ENCODE results near the gene ATP8A2.

The ATP8A2 gene

DNA sequence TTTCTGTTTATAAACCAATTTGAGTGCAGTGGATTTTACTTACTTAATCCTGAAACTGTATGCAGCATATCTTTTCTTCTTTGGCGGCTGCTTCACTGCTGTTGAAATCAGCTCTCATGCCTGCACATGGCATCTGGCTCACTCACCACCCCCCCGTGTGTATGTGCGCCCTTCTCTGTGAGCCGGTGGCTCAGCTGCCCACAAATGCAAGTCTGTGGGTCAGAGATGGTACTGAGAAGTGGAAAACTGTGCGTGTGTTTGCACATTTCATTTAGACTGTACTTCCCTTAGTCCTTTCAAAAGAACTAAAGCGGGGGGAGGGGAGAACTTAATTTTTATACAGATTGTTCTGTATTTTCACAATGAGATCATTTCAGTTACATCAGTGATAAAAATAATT, 372.4 kb downstream of the ATP8A2 start:
- peaks cover 11% of the 10 kb centered on the region for H3K4me1 ChIP-seq (ENCODE audit: insufficient read depth, low read length)
- no peaks in the 10 kb centered on the region for H3K27me3 ChIP-seq (ENCODE audit: insufficient read depth, low read length)
- no peak overlapping the region for H3K4me3 ChIP-seq (ENCODE audit: low read length)
- WGBS = 93% methylated on average over 5 of the region's 6 CpGs
- no peaks in the 10 kb centered on the region for H3K36me3 ChIP-seq (ENCODE audit: insufficient read depth, low read length)
- H3K9me3 ChIP-seq (ENCODE audit: insufficient read depth, low read depth, low read length) = no peaks in the 10 kb centered on the region
- H3K27ac ChIP-seq (ENCODE audit: low read depth, low read length) = no peak overlapping the region
- no peak overlapping the region for H3K9ac ChIP-seq (ENCODE audit: low read depth, low read length)

DNA sequence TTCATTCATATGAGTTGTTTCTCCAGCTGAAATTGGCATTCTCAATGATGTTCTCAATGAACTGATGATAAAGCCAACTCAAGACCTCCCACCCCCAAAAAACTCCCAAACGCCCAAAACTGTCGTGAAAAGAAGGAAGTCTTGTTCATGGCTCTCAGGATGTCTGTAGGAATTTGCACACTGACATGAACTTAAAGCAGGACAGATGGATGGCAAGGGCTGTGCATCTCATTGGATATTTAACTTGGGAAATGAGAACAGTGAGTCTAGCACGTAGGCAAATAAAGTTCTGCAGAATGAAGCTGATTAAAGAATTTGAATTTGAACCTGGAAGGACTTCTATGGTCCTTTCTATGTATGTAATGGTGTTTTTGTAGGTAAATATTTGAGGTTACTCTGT, 374.4 kb downstream of the ATP8A2 start:
- H3K9ac ChIP-seq (ENCODE audit: low read depth, low read length) = no peak overlapping the region
- WGBS = 95% methylated on average over 3 of the region's 3 CpGs
- H3K27me3 ChIP-seq (ENCODE audit: insufficient read depth, low read length) = no peaks in the 10 kb centered on the region
- peaks cover 13% of the 10 kb centered on the region for H3K4me1 ChIP-seq (ENCODE audit: insufficient read depth, low read length)
- H3K36me3 ChIP-seq (ENCODE audit: insufficient read depth, low read length) = no peaks in the 10 kb centered on the region
- H3K4me3 ChIP-seq (ENCODE audit: low read length) = no peak overlapping the region
- no peaks in the 10 kb centered on the region for H3K9me3 ChIP-seq (ENCODE audit: insufficient read depth, low read depth, low read length)
- no peak overlapping the region for H3K27ac ChIP-seq (ENCODE audit: low read depth, low read length)

DNA sequence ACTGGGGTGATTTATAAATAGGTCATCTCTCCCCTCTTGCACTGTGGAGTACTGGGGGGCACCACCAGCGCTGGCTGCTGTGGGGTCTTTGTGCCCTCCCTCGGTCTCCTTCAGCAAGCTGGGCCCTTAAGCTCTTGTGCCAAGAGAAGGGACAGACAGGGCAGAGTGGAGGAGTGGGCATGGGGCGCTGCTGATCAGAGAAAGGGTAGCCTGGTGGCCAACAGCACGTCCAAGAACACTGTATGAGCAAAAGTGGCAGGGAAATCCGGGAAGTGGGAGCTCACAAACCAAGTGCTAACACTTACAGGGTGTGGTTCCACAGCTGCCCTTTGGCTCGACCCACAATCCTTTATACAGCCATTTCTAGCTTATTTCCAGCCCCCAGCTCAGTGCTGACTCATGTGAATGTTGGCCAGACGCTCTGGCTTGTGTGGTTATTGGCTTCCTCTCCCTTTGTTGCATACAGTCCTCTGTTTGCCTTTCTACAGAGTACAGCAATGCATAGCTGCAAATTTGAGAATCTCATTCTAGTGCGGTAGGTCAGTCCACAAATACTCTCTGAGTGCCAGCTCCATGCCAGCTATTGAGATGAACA, 381.3 kb downstream of the ATP8A2 start:
- H3K4me3 ChIP-seq (ENCODE audit: low read length) = no peak overlapping the region
- H3K36me3 ChIP-seq (ENCODE audit: insufficient read depth, low read length) = no peaks in the 10 kb centered on the region
- no peak overlapping the region for H3K9ac ChIP-seq (ENCODE audit: low read depth, low read length)
- H3K27me3 ChIP-seq (ENCODE audit: insufficient read depth, low read length) = no peaks in the 10 kb centered on the region
- WGBS = 92% methylated on average over 8 of the region's 8 CpGs
- no peaks in the 10 kb centered on the region for H3K9me3 ChIP-seq (ENCODE audit: insufficient read depth, low read depth, low read length)
- peaks cover 10% of the 10 kb centered on the region for H3K4me1 ChIP-seq (ENCODE audit: insufficient read depth, low read length)
- no peak overlapping the region for H3K27ac ChIP-seq (ENCODE audit: low read depth, low read length)

DNA sequence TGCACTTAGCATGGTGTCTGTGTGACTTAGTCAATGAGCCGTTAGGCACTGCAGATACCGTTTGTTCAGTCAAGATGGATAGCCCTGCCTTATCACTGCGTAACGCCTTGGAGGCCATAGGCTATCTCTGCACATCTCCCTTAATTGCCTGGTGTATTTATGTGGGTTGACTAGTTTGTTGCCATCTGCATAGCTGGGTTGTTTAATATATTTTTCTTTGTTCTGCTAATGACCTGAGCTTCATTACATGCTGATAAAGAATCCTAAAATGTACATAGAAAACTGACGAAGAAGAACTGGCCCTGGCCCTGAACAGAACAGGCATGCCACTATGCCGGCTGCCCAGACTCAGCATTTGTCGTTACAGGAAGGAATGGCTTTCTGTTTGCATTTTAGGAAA, 382.2 kb downstream of the ATP8A2 start:
- 91% methylated on average over 7 of the region's 7 CpGs for WGBS
- Histone ChIP-seq H3K4me1 (ENCODE audit: insufficient read depth, low read length) (peaks cover 10% of the 10 kb centered on the region), H3K27ac (ENCODE audit: low read depth, low read length) (no peak overlapping the region), H3K27me3 (ENCODE audit: insufficient read depth, low read length) (no peaks in the 10 kb centered on the region), H3K36me3 (ENCODE audit: insufficient read depth, low read length) (no peaks in the 10 kb centered on the region), H3K4me3 (ENCODE audit: low read length) (no peak overlapping the region), H3K9ac (ENCODE audit: low read depth, low read length) (no peak overlapping the region), H3K9me3 (ENCODE audit: insufficient read depth, low read depth, low read length) (no peaks in the 10 kb centered on the region)

DNA sequence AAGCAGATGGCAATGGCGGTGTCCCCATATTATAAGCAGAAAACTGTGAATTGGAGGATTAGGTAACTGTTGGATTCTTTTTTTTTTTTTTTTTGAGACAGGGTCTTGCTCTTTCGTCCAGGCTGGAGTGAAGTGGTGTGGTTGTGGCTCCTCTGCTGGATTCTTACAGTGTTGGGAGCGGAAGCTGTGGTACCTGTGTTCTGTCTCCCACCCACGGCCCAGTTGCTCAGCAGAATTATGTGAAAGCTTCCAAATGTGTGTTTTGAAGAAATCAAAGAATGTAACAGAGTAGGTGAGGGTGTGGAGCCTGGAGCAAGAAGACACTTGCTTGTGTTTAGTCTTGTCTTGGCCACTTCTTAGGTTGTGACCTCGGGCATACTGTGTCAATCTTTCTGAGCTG, 384.5 kb downstream of the ATP8A2 start:
- 90% methylated on average over 5 of the region's 5 CpGs for WGBS
- Histone ChIP-seq H3K4me1 (ENCODE audit: insufficient read depth, low read length) (peaks cover 7% of the 10 kb centered on the region), H3K9me3 (ENCODE audit: insufficient read depth, low read depth, low read length) (no peaks in the 10 kb centered on the region), H3K36me3 (ENCODE audit: insufficient read depth, low read length) (no peaks in the 10 kb centered on the region), H3K9ac (ENCODE audit: low read depth, low read length) (no peak overlapping the region), H3K4me3 (ENCODE audit: low read length) (no peak overlapping the region), H3K27ac (ENCODE audit: low read depth, low read length) (no peak overlapping the region), H3K27me3 (ENCODE audit: insufficient read depth, low read length) (no peaks in the 10 kb centered on the region)

DNA sequence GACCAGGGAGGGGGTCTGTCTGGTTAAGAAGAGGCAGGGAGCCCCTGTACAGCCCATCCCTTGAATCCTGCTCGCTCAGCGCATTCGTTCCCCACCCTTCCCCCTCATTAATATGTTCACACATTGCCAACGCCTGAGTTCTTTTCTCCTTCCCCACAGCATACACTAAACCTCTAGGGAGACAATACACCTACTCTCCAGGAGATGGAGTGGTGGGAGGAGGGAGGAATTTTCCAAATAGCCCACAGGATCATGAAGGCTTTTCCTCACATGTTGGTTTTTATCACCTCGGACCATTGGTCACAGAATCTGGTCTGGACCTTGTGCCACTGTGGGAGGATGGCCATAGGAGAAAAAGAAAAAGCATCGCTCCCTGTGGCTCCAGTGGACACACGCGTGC, 385.1 kb downstream of the ATP8A2 start:
- Histone ChIP-seq H3K9me3 (ENCODE audit: insufficient read depth, low read depth, low read length) (no peaks in the 10 kb centered on the region), H3K4me1 (ENCODE audit: insufficient read depth, low read length) (peaks cover 7% of the 10 kb centered on the region), H3K4me3 (ENCODE audit: low read length) (no peak overlapping the region), H3K27ac (ENCODE audit: low read depth, low read length) (no peak overlapping the region), H3K36me3 (ENCODE audit: insufficient read depth, low read length) (no peaks in the 10 kb centered on the region), H3K27me3 (ENCODE audit: insufficient read depth, low read length) (no peaks in the 10 kb centered on the region), H3K9ac (ENCODE audit: low read depth, low read length) (no peak overlapping the region)
- 77% methylated on average over 8 of the region's 8 CpGs for WGBS

- H3K4me1 ChIP-seq (ENCODE audit: insufficient read depth, low read length) = peaks cover 31% of the 10 kb centered on the region
- H3K9me3 ChIP-seq (ENCODE audit: insufficient read depth, low read depth, low read length) = no peaks in the 10 kb centered on the region
- no peaks in the 10 kb centered on the region for H3K36me3 ChIP-seq (ENCODE audit: insufficient read depth, low read length)
- H3K27me3 ChIP-seq (ENCODE audit: insufficient read depth, low read length) = no peaks in the 10 kb centered on the region
- no peak overlapping the region for H3K9ac ChIP-seq (ENCODE audit: low read depth, low read length)
- no peak overlapping the region for H3K4me3 ChIP-seq (ENCODE audit: low read length)
- H3K27ac ChIP-seq (ENCODE audit: low read depth, low read length) = no peak overlapping the region
- WGBS = 100% methylated on average over 3 of the region's 3 CpGs
Measured at GRCh38 chr13:25761041-25761440, 389.3 kb downstream of the ATP8A2 start.

DNA sequence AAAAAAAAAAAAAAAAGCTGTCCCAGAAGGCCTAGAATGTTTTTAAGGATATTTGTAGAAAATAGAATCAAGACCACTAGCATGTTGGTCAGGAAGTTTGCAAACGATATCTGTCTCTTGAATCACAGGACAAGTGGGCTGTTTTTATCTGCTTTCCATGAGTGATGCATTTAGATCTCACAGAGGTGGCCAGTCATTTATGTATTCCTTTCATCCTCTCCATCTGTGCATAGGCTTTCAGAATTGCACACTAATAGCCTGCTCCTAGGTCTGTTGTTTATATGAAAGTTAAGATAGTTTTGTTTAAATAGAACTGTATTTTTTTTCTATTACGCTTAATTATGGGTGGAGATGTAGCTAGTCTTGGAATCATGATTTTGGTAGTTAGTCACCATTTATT, 390.5 kb downstream of the ATP8A2 start:
- Histone ChIP-seq H3K9ac (ENCODE audit: low read depth, low read length) (no peak overlapping the region), H3K4me1 (ENCODE audit: insufficient read depth, low read length) (peaks cover 24% of the 10 kb centered on the region), H3K27ac (ENCODE audit: low read depth, low read length) (no peak overlapping the region), H3K9me3 (ENCODE audit: insufficient read depth, low read depth, low read length) (no peaks in the 10 kb centered on the region), H3K27me3 (ENCODE audit: insufficient read depth, low read length) (no peaks in the 10 kb centered on the region), H3K36me3 (ENCODE audit: insufficient read depth, low read length) (no peaks in the 10 kb centered on the region), H3K4me3 (ENCODE audit: low read length) (no peak overlapping the region)
- WGBS = 94% methylated on average over 2 of the region's 2 CpGs

GRCh38 chr13:25762795-25763377, 391.1 kb downstream of the ATP8A2 start:
- H3K27me3 ChIP-seq (ENCODE audit: insufficient read depth, low read length) = no peaks in the 10 kb centered on the region
- H3K9ac ChIP-seq (ENCODE audit: low read depth, low read length) = no peak overlapping the region
- H3K4me3 ChIP-seq (ENCODE audit: low read length) = no peak overlapping the region
- peaks cover 24% of the 10 kb centered on the region for H3K4me1 ChIP-seq (ENCODE audit: insufficient read depth, low read length)
- H3K36me3 ChIP-seq (ENCODE audit: insufficient read depth, low read length) = no peaks in the 10 kb centered on the region
- WGBS = 79% methylated on average over 6 of the region's 8 CpGs
- no peak overlapping the region for H3K27ac ChIP-seq (ENCODE audit: low read depth, low read length)
- no peaks in the 10 kb centered on the region for H3K9me3 ChIP-seq (ENCODE audit: insufficient read depth, low read depth, low read length)

- Histone ChIP-seq H3K36me3 (ENCODE audit: insufficient read depth, low read length) (no peaks in the 10 kb centered on the region), H3K4me1 (ENCODE audit: insufficient read depth, low read length) (peaks cover 24% of the 10 kb centered on the region), H3K9me3 (ENCODE audit: insufficient read depth, low read depth, low read length) (no peaks in the 10 kb centered on the region), H3K27me3 (ENCODE audit: insufficient read depth, low read length) (no peaks in the 10 kb centered on the region), H3K9ac (ENCODE audit: low read depth, low read length) (no peak overlapping the region), H3K4me3 (ENCODE audit: low read length) (no peak overlapping the region), H3K27ac (ENCODE audit: low read depth, low read length) (no peak overlapping the region)
- 45% methylated on average over 4 of the region's 4 CpGs for WGBS
Measured at GRCh38 chr13:25764378-25764777, 392.6 kb downstream of the ATP8A2 start.

GRCh38 chr13:25765266-25765665, 393.5 kb downstream of the ATP8A2 start:
- 94% methylated on average over 2 of the region's 2 CpGs for WGBS
- no peaks in the 10 kb centered on the region for H3K27me3 ChIP-seq (ENCODE audit: insufficient read depth, low read length)

DNA sequence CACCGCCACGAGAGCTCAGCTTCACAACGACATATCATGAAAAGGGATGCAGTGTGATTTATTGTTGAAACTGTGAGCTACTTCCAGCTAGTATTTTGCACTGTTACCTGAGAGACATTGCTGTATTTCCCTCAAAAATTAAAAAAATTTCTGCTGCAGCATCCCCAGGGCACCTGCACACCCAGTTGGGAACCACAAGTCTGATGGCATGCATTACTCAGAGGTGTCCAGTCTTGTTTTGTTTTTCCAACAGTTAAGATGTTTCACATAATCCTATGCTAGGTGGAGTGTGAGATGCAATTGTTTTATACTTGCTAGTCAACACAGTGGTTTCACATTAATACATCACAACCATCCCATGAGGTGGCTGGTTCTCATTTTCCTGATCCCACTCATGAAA, 394.8 kb downstream of the ATP8A2 start:
- 98% methylated on average over 3 of the region's 3 CpGs for WGBS
- H3K9ac ChIP-seq (ENCODE audit: low read depth, low read length) = no peak overlapping the region
- no peaks in the 10 kb centered on the region for H3K27me3 ChIP-seq (ENCODE audit: insufficient read depth, low read length)
- no peak overlapping the region for H3K27ac ChIP-seq (ENCODE audit: low read depth, low read length)
- H3K36me3 ChIP-seq (ENCODE audit: insufficient read depth, low read length) = no peaks in the 10 kb centered on the region
- H3K4me3 ChIP-seq (ENCODE audit: low read length) = no peak overlapping the region
- no peaks in the 10 kb centered on the region for H3K9me3 ChIP-seq (ENCODE audit: insufficient read depth, low read depth, low read length)
- peaks cover 36% of the 10 kb centered on the region for H3K4me1 ChIP-seq (ENCODE audit: insufficient read depth, low read length)

More at GRCh38 chr13:25765266-25765665, 393.5 kb downstream of the ATP8A2 start:
- Histone ChIP-seq H3K36me3 (ENCODE audit: insufficient read depth, low read length) (no peaks in the 10 kb centered on the region), H3K9me3 (ENCODE audit: insufficient read depth, low read depth, low read length) (no peaks in the 10 kb centered on the region), H3K9ac (ENCODE audit: low read depth, low read length) (no peak overlapping the region), H3K4me1 (ENCODE audit: insufficient read depth, low read length) (peaks cover 24% of the 10 kb centered on the region), H3K4me3 (ENCODE audit: low read length) (no peak overlapping the region), H3K27ac (ENCODE audit: low read depth, low read length) (no peak overlapping the region)
